Esophagus muscularis mucosa (tissue), 4 donors: ENCODE measurements around the gene CACNA1S.

ENCODE experiments used
- EP300 ChIP-seq: sonication (generic); formaldehyde crosslinking; IDR thresholded peaks from one replicate; pipeline ENCODE4 v1.6.1; 2017; ENCODE audit warnings: antibody characterized with exemption
- POLR2A ChIP-seq: fragments of 450-650 bp; IDR thresholded peaks from one replicate; pipeline ENCODE4 v1.6.1; 2017; ENCODE audit warnings: antibody characterized with exemption, moderate library complexity, mild to moderate bottlenecking, low read depth
- POLR2AphosphoS5 ChIP-seq, 2 donors: sonication (generic); formaldehyde crosslinking; IDR thresholded peaks; one replicate each; pipeline ENCODE4 v1.6.1; 2017; ENCODE audit warnings: antibody characterized with exemption in 2 of 2
- TF ChIP-seq, protein P1 (sequence below), 3 experiments: fragments of 200-600 bp in 2 of 3; fragments of 450-650 bp in 1 of 3; sonication (generic) in 2 of 3; IDR thresholded peaks; one replicate each; pipeline ENCODE4 v1.5.1; 2017 to 2019; ENCODE audit warnings: antibody characterized with exemption in 3 of 3, mild to moderate bottlenecking in 2 of 3, moderate library complexity in 1 of 3

GRCh38 chr1:201088901-201089525 lies 23.2 kb downstream of the CACNA1S start:
- TF ChIP-seq, protein P1, sequence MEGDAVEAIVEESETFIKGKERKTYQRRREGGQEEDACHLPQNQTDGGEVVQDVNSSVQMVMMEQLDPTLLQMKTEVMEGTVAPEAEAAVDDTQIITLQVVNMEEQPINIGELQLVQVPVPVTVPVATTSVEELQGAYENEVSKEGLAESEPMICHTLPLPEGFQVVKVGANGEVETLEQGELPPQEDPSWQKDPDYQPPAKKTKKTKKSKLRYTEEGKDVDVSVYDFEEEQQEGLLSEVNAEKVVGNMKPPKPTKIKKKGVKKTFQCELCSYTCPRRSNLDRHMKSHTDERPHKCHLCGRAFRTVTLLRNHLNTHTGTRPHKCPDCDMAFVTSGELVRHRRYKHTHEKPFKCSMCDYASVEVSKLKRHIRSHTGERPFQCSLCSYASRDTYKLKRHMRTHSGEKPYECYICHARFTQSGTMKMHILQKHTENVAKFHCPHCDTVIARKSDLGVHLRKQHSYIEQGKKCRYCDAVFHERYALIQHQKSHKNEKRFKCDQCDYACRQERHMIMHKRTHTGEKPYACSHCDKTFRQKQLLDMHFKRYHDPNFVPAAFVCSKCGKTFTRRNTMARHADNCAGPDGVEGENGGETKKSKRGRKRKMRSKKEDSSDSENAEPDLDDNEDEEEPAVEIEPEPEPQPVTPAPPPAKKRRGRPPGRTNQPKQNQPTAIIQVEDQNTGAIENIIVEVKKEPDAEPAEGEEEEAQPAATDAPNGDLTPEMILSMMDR (IDR thresholded peaks at IDR 0.05) = no peak
- no peak for TF ChIP-seq POLR2A
- no peak for TF ChIP-seq EP300
- no peak for TF ChIP-seq POLR2AphosphoS5 (IDR thresholded peaks at IDR 0.05)
